Panc1 (cell line): ENCODE data around the gene CYBRD1.

Experiments used
- CTCF ChIP-seq: fragments of 450-650 bp; IDR thresholded peaks from 2 replicates; pipeline ENCODE4 v1.5.1; 2017; ENCODE audit warnings: mild to moderate bottlenecking
- POLR2AphosphoS5 ChIP-seq: IDR thresholded peaks from 2 replicates; pipeline ENCODE4 v1.6.1; 2012; ENCODE audit warnings: mild to moderate bottlenecking, low read depth, low read length, moderate library complexity
- SIN3A ChIP-seq: IDR thresholded peaks from 2 replicates; pipeline ENCODE4 v1.6.1; 2012; ENCODE audit warnings: low read depth, mild to moderate bottlenecking, low read length, moderate library complexity, borderline replicate concordance; ENCODE audit not compliant: insufficient read depth

GRCh38 chr2:171480908-171481307 lies 41.4 kb upstream of the CYBRD1 start:
- no peak for TF ChIP-seq CTCF
- no peak for TF ChIP-seq POLR2AphosphoS5
- TF ChIP-seq SIN3A = no peak
